H1 (cell line): Measurements from ENCODE around the gene KDSR. TPM values are rescaled to one million over a fixed set of nuclear protein-coding genes. Genes with fewer than 3 reads are reported as not detected.

ENCODE experiments used
- CHD2 ChIP-seq: IDR thresholded peaks from 2 replicates; pipeline ENCODE4 v1.6.1; 2012; ENCODE audit warnings: low read length, improper control_type of control experiment
- KDM5A ChIP-seq: fragments of 200-600 bp; IDR thresholded peaks from 2 replicates; pipeline ENCODE4 v1.7.1; 2012; ENCODE audit warnings: mild to moderate bottlenecking, low read length, inconsistent platforms, mixed read lengths
- POLR2A ChIP-seq, 2 experiments: IDR thresholded peaks; 1 replicate in 1 of 2; 2 replicates in 1 of 2; pipeline ENCODE4 v1.6.1; 2011; ENCODE audit warnings: low read depth in 2 of 2, low read length in 2 of 2, mild to moderate bottlenecking in 2 of 2; ENCODE audit errors: control extremely low read depth in 1 of 2
- POLR2AphosphoS5 ChIP-seq: IDR thresholded peaks from 2 replicates; pipeline ENCODE4 v1.6.1; 2011; ENCODE audit warnings: low read depth, low read length
- RNF2 ChIP-seq: fragments of 200-900, 300-1000 bp; sonication (generic); IDR thresholded peaks from 2 replicates; pipeline ENCODE4 v1.7.1; 2016; ENCODE audit warnings: borderline replicate concordance, low read depth, mild to moderate bottlenecking, antibody characterized with exemption, low read length; ENCODE audit not compliant: poor library complexity, severe bottlenecking; ENCODE audit errors: missing control alignments
- SIRT6 ChIP-seq: IDR thresholded peaks from one replicate; pipeline ENCODE4 v1.7.1; 2012; ENCODE audit warnings: low read length, inconsistent platforms
- SIX5 ChIP-seq: IDR thresholded peaks from 2 replicates; pipeline ENCODE4 v1.6.1; 2011; ENCODE audit warnings: mild to moderate bottlenecking, low read depth, low read length
- SP1 ChIP-seq: IDR thresholded peaks from 2 replicates; pipeline ENCODE4 v1.6.1; 2011; ENCODE audit warnings: low read depth, low read length
- polyA plus RNA-seq, 7 experiments: library from polyadenylated mRNA; depleted of rRNA in 3 of 7; stranded (reverse) in 5 of 7; unstranded in 2 of 7; fragments of >200 nt in 5 of 7; fragments of 200-250 nt in 2 of 7; gene quantifications; 1 replicate in 5 of 7; 2 replicates in 1 of 7; 4 replicates in 1 of 7; pipeline versions ENCODE4 v1.2.1 to v1.2.3, GENCODE V29; 2011 to 2013; ENCODE audit warnings: missing spikeins in 2 of 7, mixed read lengths in 2 of 7
- total RNA-seq: library from RNA; stranded (reverse); fragmentation: NEBNext Ultra II Directional; extraction: Animal tissue kit (Norgen Biotek cat#: 25700); gene quantifications from 2 replicates; pipeline ENCODE4 v1.2.1, GENCODE V29; 2021
- TF ChIP-seq, protein P1 (sequence below): fragments of 300-600 bp; sonication (generic); IDR thresholded peaks from 2 replicates; pipeline ENCODE4 v1.7.1; 2012; ENCODE audit warnings: low read length, moderate library complexity, mild to moderate bottlenecking, inconsistent platforms; ENCODE audit not compliant: insufficient replicate concordance
- TF ChIP-seq, protein P2 (sequence below): IDR thresholded peaks from 2 replicates; pipeline ENCODE4 v1.6.1; 2012; ENCODE audit warnings: inconsistent platforms

KDSR gene
- total and polyA plus RNA-seq, 2 of the 8 experiments (the other 6 are each of a cell fraction or from before 2014, with no cell fraction given): 12.4 to 50.5 TPM

DNA sequence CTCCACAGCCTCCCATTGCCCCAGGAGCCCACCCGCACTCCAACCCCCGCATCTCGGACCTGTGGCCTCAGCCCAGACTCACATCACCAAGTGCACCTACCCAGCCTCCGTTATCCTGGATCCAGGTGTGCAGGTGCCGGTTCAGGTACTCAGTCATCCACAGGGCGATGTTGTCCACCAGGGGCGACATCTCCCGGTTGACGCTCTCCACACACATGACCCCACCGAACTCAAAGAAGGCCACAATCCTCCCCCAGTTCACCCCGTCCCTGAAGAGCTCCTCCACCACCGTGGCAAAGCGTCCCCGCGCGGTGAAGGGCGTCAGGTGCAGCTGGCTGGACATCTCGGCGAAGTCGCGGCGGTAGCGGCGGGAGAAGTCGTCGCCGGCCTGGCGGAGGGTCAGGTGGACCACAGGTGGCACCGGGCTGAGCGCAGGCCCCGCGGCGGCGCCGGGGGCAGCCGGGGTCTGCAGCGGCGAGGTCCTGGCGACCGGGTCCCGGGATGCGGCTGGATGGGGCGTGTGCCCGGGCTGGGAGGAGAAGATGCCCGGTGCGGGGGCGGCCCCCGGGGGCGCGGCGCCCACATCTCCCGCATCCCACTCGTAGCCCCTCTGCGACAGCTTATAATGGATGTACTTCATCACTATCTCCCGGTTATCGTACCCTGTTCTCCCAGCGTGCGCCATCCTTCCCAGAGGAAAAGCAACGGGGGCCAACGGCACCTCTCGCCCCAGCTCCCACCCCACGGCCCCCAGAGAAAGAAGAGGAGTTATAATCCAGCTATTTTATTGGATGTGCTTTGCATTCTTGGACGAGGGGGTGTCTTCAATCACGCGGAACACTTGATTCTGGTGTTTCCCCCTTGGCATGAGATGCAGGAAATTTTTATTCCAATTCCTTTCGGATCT, 48.8 kb downstream of the KDSR start (continued):
- TF ChIP-seq, protein P1, sequence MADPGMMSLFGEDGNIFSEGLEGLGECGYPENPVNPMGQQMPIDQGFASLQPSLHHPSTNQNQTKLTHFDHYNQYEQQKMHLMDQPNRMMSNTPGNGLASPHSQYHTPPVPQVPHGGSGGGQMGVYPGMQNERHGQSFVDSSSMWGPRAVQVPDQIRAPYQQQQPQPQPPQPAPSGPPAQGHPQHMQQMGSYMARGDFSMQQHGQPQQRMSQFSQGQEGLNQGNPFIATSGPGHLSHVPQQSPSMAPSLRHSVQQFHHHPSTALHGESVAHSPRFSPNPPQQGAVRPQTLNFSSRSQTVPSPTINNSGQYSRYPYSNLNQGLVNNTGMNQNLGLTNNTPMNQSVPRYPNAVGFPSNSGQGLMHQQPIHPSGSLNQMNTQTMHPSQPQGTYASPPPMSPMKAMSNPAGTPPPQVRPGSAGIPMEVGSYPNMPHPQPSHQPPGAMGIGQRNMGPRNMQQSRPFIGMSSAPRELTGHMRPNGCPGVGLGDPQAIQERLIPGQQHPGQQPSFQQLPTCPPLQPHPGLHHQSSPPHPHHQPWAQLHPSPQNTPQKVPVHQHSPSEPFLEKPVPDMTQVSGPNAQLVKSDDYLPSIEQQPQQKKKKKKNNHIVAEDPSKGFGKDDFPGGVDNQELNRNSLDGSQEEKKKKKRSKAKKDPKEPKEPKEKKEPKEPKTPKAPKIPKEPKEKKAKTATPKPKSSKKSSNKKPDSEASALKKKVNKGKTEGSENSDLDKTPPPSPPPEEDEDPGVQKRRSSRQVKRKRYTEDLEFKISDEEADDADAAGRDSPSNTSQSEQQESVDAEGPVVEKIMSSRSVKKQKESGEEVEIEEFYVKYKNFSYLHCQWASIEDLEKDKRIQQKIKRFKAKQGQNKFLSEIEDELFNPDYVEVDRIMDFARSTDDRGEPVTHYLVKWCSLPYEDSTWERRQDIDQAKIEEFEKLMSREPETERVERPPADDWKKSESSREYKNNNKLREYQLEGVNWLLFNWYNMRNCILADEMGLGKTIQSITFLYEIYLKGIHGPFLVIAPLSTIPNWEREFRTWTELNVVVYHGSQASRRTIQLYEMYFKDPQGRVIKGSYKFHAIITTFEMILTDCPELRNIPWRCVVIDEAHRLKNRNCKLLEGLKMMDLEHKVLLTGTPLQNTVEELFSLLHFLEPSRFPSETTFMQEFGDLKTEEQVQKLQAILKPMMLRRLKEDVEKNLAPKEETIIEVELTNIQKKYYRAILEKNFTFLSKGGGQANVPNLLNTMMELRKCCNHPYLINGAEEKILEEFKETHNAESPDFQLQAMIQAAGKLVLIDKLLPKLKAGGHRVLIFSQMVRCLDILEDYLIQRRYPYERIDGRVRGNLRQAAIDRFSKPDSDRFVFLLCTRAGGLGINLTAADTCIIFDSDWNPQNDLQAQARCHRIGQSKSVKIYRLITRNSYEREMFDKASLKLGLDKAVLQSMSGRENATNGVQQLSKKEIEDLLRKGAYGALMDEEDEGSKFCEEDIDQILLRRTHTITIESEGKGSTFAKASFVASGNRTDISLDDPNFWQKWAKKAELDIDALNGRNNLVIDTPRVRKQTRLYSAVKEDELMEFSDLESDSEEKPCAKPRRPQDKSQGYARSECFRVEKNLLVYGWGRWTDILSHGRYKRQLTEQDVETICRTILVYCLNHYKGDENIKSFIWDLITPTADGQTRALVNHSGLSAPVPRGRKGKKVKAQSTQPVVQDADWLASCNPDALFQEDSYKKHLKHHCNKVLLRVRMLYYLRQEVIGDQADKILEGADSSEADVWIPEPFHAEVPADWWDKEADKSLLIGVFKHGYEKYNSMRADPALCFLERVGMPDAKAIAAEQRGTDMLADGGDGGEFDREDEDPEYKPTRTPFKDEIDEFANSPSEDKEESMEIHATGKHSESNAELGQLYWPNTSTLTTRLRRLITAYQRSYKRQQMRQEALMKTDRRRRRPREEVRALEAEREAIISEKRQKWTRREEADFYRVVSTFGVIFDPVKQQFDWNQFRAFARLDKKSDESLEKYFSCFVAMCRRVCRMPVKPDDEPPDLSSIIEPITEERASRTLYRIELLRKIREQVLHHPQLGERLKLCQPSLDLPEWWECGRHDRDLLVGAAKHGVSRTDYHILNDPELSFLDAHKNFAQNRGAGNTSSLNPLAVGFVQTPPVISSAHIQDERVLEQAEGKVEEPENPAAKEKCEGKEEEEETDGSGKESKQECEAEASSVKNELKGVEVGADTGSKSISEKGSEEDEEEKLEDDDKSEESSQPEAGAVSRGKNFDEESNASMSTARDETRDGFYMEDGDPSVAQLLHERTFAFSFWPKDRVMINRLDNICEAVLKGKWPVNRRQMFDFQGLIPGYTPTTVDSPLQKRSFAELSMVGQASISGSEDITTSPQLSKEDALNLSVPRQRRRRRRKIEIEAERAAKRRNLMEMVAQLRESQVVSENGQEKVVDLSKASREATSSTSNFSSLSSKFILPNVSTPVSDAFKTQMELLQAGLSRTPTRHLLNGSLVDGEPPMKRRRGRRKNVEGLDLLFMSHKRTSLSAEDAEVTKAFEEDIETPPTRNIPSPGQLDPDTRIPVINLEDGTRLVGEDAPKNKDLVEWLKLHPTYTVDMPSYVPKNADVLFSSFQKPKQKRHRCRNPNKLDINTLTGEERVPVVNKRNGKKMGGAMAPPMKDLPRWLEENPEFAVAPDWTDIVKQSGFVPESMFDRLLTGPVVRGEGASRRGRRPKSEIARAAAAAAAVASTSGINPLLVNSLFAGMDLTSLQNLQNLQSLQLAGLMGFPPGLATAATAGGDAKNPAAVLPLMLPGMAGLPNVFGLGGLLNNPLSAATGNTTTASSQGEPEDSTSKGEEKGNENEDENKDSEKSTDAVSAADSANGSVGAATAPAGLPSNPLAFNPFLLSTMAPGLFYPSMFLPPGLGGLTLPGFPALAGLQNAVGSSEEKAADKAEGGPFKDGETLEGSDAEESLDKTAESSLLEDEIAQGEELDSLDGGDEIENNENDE: no peak
- TF ChIP-seq POLR2AphosphoS5: no peak
- TF ChIP-seq RNF2: no peak
- no peak for TF ChIP-seq SIRT6
- TF ChIP-seq, protein P2, sequence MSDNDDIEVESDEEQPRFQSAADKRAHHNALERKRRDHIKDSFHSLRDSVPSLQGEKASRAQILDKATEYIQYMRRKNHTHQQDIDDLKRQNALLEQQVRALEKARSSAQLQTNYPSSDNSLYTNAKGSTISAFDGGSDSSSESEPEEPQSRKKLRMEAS: peak; percentile 90
- no peak for TF ChIP-seq SIX5
- TF ChIP-seq CHD2: no peak
- TF ChIP-seq SP1: no peak
- no peak for TF ChIP-seq POLR2A (IDR thresholded peaks at IDR 0.05; ENCODE audit: control extremely low read depth in 1 of 2, low read depth in 2 of 2, low read length in 2 of 2)
- no peak for TF ChIP-seq KDM5A
